ENCODE measurements around the gene SMARCA4. TPM values are rescaled to one million over a fixed set of nuclear protein-coding genes. Genes with fewer than 3 reads are reported as not detected.

SMARCA4 gene
- total and polyA plus RNA-seq, 12 donors: 46.3 to 124 (median 64.9) TPM

- H3K27me3 ChIP-seq: no peaks in the 10 kb centered on the region
- DNase-seq: no peak
- no peaks in the 10 kb centered on the region for H3K9me3 ChIP-seq (replicated peaks in 1 of 3)
- TF ChIP-seq POLR2A (IDR thresholded peaks at IDR 0.05): no peak
- TF ChIP-seq CTCF (IDR thresholded peaks at IDR 0.05): no peak
- no peak overlapping the region for H3K4me3 ChIP-seq
- peak overlapping the region in 2 of 5 donors; percentile 26 to 54 for H3K27ac ChIP-seq
- peaks cover 0 to 70% of the 10 kb centered on the region in 2 donors for H3K36me3 ChIP-seq (replicated peaks in 1 of 2)
- peaks cover 0 to 7% of the 10 kb centered on the region in 2 donors for H3K4me1 ChIP-seq (replicated peaks in 1 of 2)
- intact Hi-C loops (cut with DNase I): no loop called here
- 89 to 97% (median 93%) methylated on average over 7 of the region's 7 CpGs for WGBS, 4 donors
These were observed 37.8 kb downstream of the SMARCA4 start for GRCh38 chr19:10998666-10999065.

DNA sequence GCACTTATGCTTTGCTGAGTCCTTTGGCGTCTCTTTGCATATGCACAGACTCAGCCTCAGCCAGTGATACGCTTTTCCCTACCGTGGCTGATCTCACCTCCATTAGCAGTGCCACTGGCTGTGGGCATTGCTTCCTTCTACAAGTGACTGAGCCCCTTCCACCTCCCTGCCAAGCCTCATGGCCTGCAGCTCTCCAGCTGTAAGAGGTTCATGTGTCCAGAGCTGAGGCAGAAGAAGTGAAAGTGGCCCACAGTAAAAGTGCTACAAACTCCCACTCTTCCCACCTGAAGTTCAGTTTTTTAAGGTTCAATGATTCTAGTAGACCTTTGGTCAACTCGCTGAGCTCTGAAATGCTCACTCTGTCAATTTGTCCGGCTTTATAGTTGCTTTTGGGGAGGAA is 44.7 kb downstream of the SMARCA4 start:
- intact Hi-C loops (cut with DNase I): no loop called here
- no peaks in the 10 kb centered on the region for H3K27me3 ChIP-seq
- H3K4me3 ChIP-seq: no peak overlapping the region
- no peaks in the 10 kb centered on the region for H3K9me3 ChIP-seq (replicated peaks in 1 of 3)
- TF ChIP-seq CTCF (IDR thresholded peaks at IDR 0.05) (no peak), POLR2A (IDR thresholded peaks at IDR 0.05) (no peak)
- DNase-seq: no peak
- 82 to 92% (median 91%) methylated on average over 5 of the region's 5 CpGs for WGBS, 4 donors
- no peak overlapping the region for H3K27ac ChIP-seq
- H3K36me3 ChIP-seq (replicated peaks in 1 of 2): peaks cover 0 to 51% of the 10 kb centered on the region in 2 donors
- no peaks in the 10 kb centered on the region for H3K4me1 ChIP-seq (replicated peaks in 1 of 2)

DNA sequence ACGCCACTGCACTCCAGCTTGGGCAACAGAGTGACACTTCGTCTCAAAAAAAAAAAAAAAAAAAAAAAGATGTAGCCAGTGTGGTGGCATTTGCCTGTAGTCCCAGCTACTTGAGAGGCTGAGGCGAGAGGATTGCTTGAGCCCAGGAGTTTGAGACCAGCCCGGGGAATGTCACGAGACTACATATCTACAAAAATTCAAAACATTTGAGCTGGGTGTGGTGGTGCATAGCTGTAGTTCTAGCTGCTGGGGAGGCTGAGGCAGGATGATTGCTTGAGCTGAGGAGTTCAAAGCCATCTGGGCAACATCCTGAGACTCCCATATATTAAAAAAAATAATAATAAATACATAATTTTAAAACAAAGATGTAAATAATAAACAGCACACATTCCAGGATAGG is 46.6 kb downstream of the SMARCA4 start:
- H3K36me3 ChIP-seq (replicated peaks in 1 of 2): peaks cover 0 to 57% of the 10 kb centered on the region in 2 donors
- no peaks in the 10 kb centered on the region for H3K27me3 ChIP-seq
- no peak for DNase-seq
- H3K4me1 ChIP-seq (replicated peaks in 1 of 2): no peaks in the 10 kb centered on the region
- intact Hi-C loops (cut with DNase I): no loop called here
- 92 to 97% (median 93%) methylated on average over 5 of the region's 5 CpGs for WGBS, 4 donors
- H3K27ac ChIP-seq: no peak overlapping the region
- TF ChIP-seq POLR2A (IDR thresholded peaks at IDR 0.05) (no peak), CTCF (IDR thresholded peaks at IDR 0.05) (no peak)
- no peaks in the 10 kb centered on the region for H3K9me3 ChIP-seq (replicated peaks in 1 of 3)
- H3K4me3 ChIP-seq: no peak overlapping the region

DNA sequence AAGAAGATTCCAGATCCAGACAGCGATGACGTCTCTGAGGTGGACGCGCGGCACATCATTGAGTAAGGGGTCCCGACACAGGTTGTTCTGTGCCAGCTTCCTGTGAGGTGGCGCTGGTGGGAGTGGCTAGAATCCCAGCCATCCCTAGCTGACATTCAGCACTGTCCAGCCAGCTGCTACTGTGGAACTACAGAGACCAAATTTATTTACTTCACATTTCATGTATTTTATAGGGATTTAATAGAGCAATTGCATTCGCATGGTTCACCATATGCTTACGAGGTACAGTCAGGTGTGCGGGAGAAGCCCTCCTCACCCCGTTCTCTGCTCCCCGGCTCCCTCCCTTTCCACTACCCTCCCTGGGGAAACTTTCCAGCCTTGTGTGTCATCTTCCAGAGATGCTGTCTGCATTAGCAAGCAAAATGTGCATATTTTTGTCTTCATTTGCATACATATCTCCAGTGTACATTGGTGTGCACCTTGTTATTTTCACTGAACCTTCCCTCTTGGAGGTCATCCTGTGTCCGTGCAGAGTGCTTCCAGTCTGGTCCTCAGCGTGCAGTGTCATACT is 47.2 kb downstream of the SMARCA4 start:
- intact Hi-C loops (cut with DNase I): no loop called here

More for the DNA sequence above, 47.2 kb downstream of the SMARCA4 start:
- Histone ChIP-seq H3K9me3 (replicated peaks in 1 of 3) (no peaks in the 10 kb centered on the region), H3K36me3 (replicated peaks in 1 of 2) (peaks cover 0 to 61% of the 10 kb centered on the region in 2 donors), H3K4me3 (no peak overlapping the region), H3K27me3 (no peaks in the 10 kb centered on the region), H3K4me1 (replicated peaks in 1 of 2) (no peaks in the 10 kb centered on the region), H3K27ac (no peak overlapping the region)
- no peak for DNase-seq
- no peak for TF ChIP-seq CTCF (IDR thresholded peaks at IDR 0.05)
- TF ChIP-seq POLR2A (IDR thresholded peaks at IDR 0.05): no peak
- 88 to 97% (median 94%) methylated on average over 14 of the region's 14 CpGs for WGBS, 4 donors
